ENCODE measurements around the gene MRTFA. TPM values are rescaled to one million over a fixed set of nuclear protein-coding genes. Genes with fewer than 3 reads are reported as not detected.

Gene MRTFA
- total and polyA plus RNA-seq, 9 of the 15 experiments (the other 6 are each of a cell fraction or from before 2014, with no cell fraction given): 0.84 to 21.1 (median 3.7) TPM

- ChIA-PET CTCF (ENCODE audit: low intra/inter-chr PET ratio) (interaction anchor here (0.6 to 1.0 kb wide), 2 partner anchors 94 to 975 kb away, joined by 4 to 5 read pairs; no protein-coding TSS in a partner anchor), POLR2A (interaction anchor here (0.8 kb wide), 1 partner anchor 18 kb away, joined by 4 read pairs; no protein-coding TSS in a partner anchor)
- Histone ChIP-seq H3K9me1 (ENCODE audit: control insufficient read depth, insufficient read depth, low read length) (no peaks in the 10 kb centered on the region), H3K27ac (ENCODE audit: extremely low read depth, low read depth, low read length) (peak overlapping the region; percentile 59; the same call in 1 of the 3 replicates), H3K4me3 (no peak overlapping the region), H3K9me3 (replicated peaks; ENCODE audit: control insufficient read depth, insufficient read depth, low read depth, low read length) (no peaks in the 10 kb centered on the region), H3K27me3 (ENCODE audit: control insufficient read depth in 2 of 2, insufficient read depth in 2 of 2, low read length in 2 of 2) (no peaks in the 10 kb centered on the region), H2AFZ (ENCODE audit: low read depth, low read length) (no peak overlapping the region), H3K36me3 (ENCODE audit: control insufficient read depth, insufficient read depth, low read length) (peaks cover 3% of the 10 kb centered on the region), H3K4me2 (ENCODE audit: insufficient read depth, low read length) (no peak overlapping the region), H3K79me2 (ENCODE audit: control insufficient read depth, insufficient read depth, low read length) (peaks cover 3% of the 10 kb centered on the region; the same call in 1 of the 3 replicates), H4K20me1 (replicated peaks; ENCODE audit: control insufficient read depth, insufficient read depth, low read length) (no peaks in the 10 kb centered on the region), H3K4me1 (replicated peaks in 1 of 2; ENCODE audit: control insufficient read depth in 2 of 2, insufficient read depth in 2 of 2, low read length in 2 of 2) (peaks cover 3 to 12% of the 10 kb centered on the region in 2 experiments; a peak in 4 of 5 replicates), H3K9ac (ENCODE audit: insufficient read depth in 1 of 2, low read depth in 2 of 2, low read length in 2 of 2) (no peak overlapping the region)
- intact Hi-C loops (cut with micrococcal nuclease): loop anchor here (1.0 to 5.0 kb wide), 3 partner anchors 27 to 115 kb away; no protein-coding TSS in a partner anchor
- ATAC-seq: peak; percentile 99
- DNase-seq (ENCODE audit: extremely low read depth in 1 of 4, low spot score in 3 of 4): peak; percentile 90 to 95 (median 93)
- 0% methylated on average over 9 of the region's 9 CpGs for WGBS (ENCODE audit: insufficient coverage, low coverage, missing lambda C conversion rate)
- peak; percentile 99 for FAIRE-seq
- in situ Hi-C loops (cut with MboI): loop anchor here (10.0 kb wide), 2 partner anchors 93 to 343 kb away; no protein-coding TSS in a partner anchor
- no TSS peak for BruUV-seq (replicated peaks)
- peak; percentile 72 for TF ChIP-seq SOX6 (IDR thresholded peaks at IDR 0.05)
- TF ChIP-seq NFIC (IDR thresholded peaks at IDR 0.05): peak; percentile 97
- TF ChIP-seq BACH1 (tag; IDR thresholded peaks at IDR 0.05): no peak
- TF ChIP-seq ZNF778 (CRISPR knock-in tag; IDR thresholded peaks at IDR 0.05): no peak
- no peak for TF ChIP-seq ZFP1 (CRISPR knock-in tag; IDR thresholded peaks at IDR 0.05)
- TF ChIP-seq COPS2 (conservative IDR thresholded peaks at IDR 0.05): no peak
- no peak for TF ChIP-seq ZBTB33 (CRISPR knock-in tag; IDR thresholded peaks at IDR 0.05)
- peak; percentile 60; the same call in 1 of the 2 replicates for TF ChIP-seq FOXM1 (IDR thresholded peaks at IDR 0.05; ENCODE audit: low read depth)
- no peak for TF ChIP-seq FOXM1 (CRISPR knock-in tag; IDR thresholded peaks at IDR 0.05; ENCODE audit: low read depth)
- TF ChIP-seq FOSL1 (tag; conservative IDR thresholded peaks at IDR 0.05): peak; percentile 51
- no peak for TF ChIP-seq SAFB2 (IDR thresholded peaks at IDR 0.05; ENCODE audit: borderline replicate concordance, low read depth, low read length, severe bottlenecking)
- no peak for TF ChIP-seq HMG20A (CRISPR knock-in tag; conservative IDR thresholded peaks at IDR 0.05)
- no peak for TF ChIP-seq DDX20 (tag; IDR thresholded peaks at IDR 0.05; ENCODE audit: low read depth)
- TF ChIP-seq STAT6 (CRISPR knock-in tag; IDR thresholded peaks at IDR 0.05): no peak
- TF ChIP-seq NCOA4 (IDR thresholded peaks at IDR 0.05; ENCODE audit: partially characterized antibody): no peak
- TF ChIP-seq CBX2 (IDR thresholded peaks at IDR 0.05; ENCODE audit: insufficient read depth, low read length, poor library complexity, severe bottlenecking): no peak
- TF ChIP-seq PRMT5 (CRISPR knock-in tag; IDR thresholded peaks at IDR 0.05): no peak
- TF ChIP-seq NCOA1 (IDR thresholded peaks at IDR 0.05; ENCODE audit: low read depth): peak; percentile 87; the same call in 1 of the 2 replicates
- TF ChIP-seq KDM1A (IDR thresholded peaks at IDR 0.05): peak; percentile 88 to 89
- no peak for TF ChIP-seq TRIM28 (IDR thresholded peaks at IDR 0.05)
- TF ChIP-seq ZNF133 (CRISPR knock-in tag; IDR thresholded peaks at IDR 0.05): no peak
Measured at GRCh38 chr22:40552070-40552469, 84.4 kb downstream of the MRTFA start.
